Measurements from ENCODE around the gene PTPRC.

The PTPRC gene

GRCh38 chr1:198794498-198794897 lies 155.7 kb downstream of the PTPRC start:
- H3K27ac ChIP-seq = no peak overlapping the region
- no peak for TF ChIP-seq ZFX (IDR thresholded peaks at IDR 0.05)
- TF ChIP-seq CTCF (conservative IDR thresholded peaks at IDR 0.05) = no peak

- TF ChIP-seq ZFX (IDR thresholded peaks at IDR 0.05) (no peak), CTCF (conservative IDR thresholded peaks at IDR 0.05) (no peak)
- no peak overlapping the region for H3K27ac ChIP-seq
Measured at GRCh38 chr1:198797656-198798055, 158.8 kb downstream of the PTPRC start.

- H3K27ac ChIP-seq = no peak overlapping the region
- no peak for TF ChIP-seq CTCF (conservative IDR thresholded peaks at IDR 0.05)
- TF ChIP-seq ZFX (IDR thresholded peaks at IDR 0.05) = no peak
Measured at GRCh38 chr1:198798923-198799386, 160.1 kb downstream of the PTPRC start.

GRCh38 chr1:198805498-198806151 lies 166.8 kb downstream of the PTPRC start:
- TF ChIP-seq CTCF (conservative IDR thresholded peaks at IDR 0.05) (no peak), ZFX (IDR thresholded peaks at IDR 0.05) (no peak)
- H3K27ac ChIP-seq = no peak overlapping the region

GRCh38 chr1:198806861-198807260 lies 168.0 kb downstream of the PTPRC start:
- H3K27ac ChIP-seq = no peak overlapping the region
- TF ChIP-seq CTCF (conservative IDR thresholded peaks at IDR 0.05) = no peak
- TF ChIP-seq ZFX (IDR thresholded peaks at IDR 0.05) = no peak
